MCF 10A (cell line): ENCODE data around the gene GABRR2. TPM values are rescaled to one million over a fixed set of nuclear protein-coding genes. Genes with fewer than 3 reads are reported as not detected.
A peak's percentile ranks its signal among the peaks of the same experiment; 100 is the strongest.

ENCODE experiments used
- BruUV-seq: library from RNA; stranded (reverse); fragments of 400-500 nt; replicated peaks from 2 replicates; lab custom pipeline; 2021; lab: Mats Ljungman, UMichigan
- CTCF ChIA-PET: fragments of 300-600 bp; sonication (Branson Sonifier 250); formaldehyde crosslinking; extraction: SDS; loops from one replicate; lab custom pipeline; 2021; ENCODE audit warnings: antibody characterized with exemption, inconsistent platforms; lab: Yijun Ruan, JAX
- POLR2A ChIA-PET: fragments of 300-600, 350-650 bp; sonication (Branson Sonifier 250); formaldehyde crosslinking; extraction: SDS; loops from one replicate; lab custom pipeline; 2020; ENCODE audit warnings: antibody characterized with exemption, inconsistent platforms; lab: Yijun Ruan, JAX
- DNase-seq: peaks from one replicate; pipeline ENCODE4 v3.0.0-alpha.2; 2018; ENCODE audit not compliant: unreplicated experiment
- H3K27ac Mint-ChIP-seq: one replicate; pipeline ENCODE4 v1.8.0; 2022; ENCODE audit warnings: mild to moderate bottlenecking, low read depth, mixed read lengths; ENCODE audit not compliant: unreplicated experiment
- H3K27me3 Mint-ChIP-seq: one replicate; pipeline ENCODE4 v1.8.0; 2022; ENCODE audit warnings: mixed read lengths; ENCODE audit not compliant: insufficient read depth, unreplicated experiment
- H3K36me3 Mint-ChIP-seq: one replicate; pipeline ENCODE4 v1.8.0; 2022; ENCODE audit warnings: mild to moderate bottlenecking, moderate library complexity, mixed read lengths; ENCODE audit not compliant: insufficient read depth, unreplicated experiment
- H3K4me1 Mint-ChIP-seq: one replicate; pipeline ENCODE4 v1.8.0; 2022; ENCODE audit warnings: mixed read lengths; ENCODE audit not compliant: insufficient read depth, unreplicated experiment
- H3K4me3 Mint-ChIP-seq: one replicate; pipeline ENCODE4 v1.8.0; 2022; ENCODE audit warnings: mild to moderate bottlenecking, moderate library complexity, mixed read lengths; ENCODE audit not compliant: unreplicated experiment
- H3K9me3 Mint-ChIP-seq: one replicate; pipeline ENCODE4 v1.8.0; 2022; ENCODE audit warnings: mixed read lengths; ENCODE audit not compliant: unreplicated experiment
- intact Hi-C: fragments of 100-400 bp; cut with micrococcal nuclease; formaldehyde crosslinking; loops from 2 replicates; pipeline ENCODE4 v1.14.1; 2022
- total RNA-seq: library from RNA; stranded (reverse); gene quantifications from 2 replicates; pipeline ENCODE4 v1.2.3, GENCODE V29; 2022
- TF ChIP-seq, protein P1 (sequence below): fragments of 200-600 bp; IDR thresholded peaks from one replicate; pipeline ENCODE4 v1.8.0; 2022; ENCODE audit warnings: antibody characterized with exemption, mild to moderate bottlenecking; ENCODE audit not compliant: unreplicated experiment

Gene GABRR2
- total RNA-seq, 1 experiment from 2014 or later = not detected

GRCh38 chr6:89222712-89223039 is 92.4 kb downstream of the GABRR2 start:
- intact Hi-C loops = no loop called here
- ChIA-PET POLR2A (no interaction called here), CTCF (interaction anchor here (0.6 to 0.8 kb wide), 2 partner anchors 20 to 175 kb away, joined by 3 to 5 read pairs; no protein-coding TSS in a partner anchor)
- BruUV-seq = no TSS peak
- Mint-ChIP-seq H3K27me3 (peaks cover 23% of the 10 kb centered on the region), H3K36me3 (no peaks in the 10 kb centered on the region), H3K4me1 (no peaks in the 10 kb centered on the region), H3K27ac (no peak overlapping the region), H3K4me3 (no peak overlapping the region), H3K9me3 (no peaks in the 10 kb centered on the region)
- no peak for DNase-seq
- TF ChIP-seq, protein P1, sequence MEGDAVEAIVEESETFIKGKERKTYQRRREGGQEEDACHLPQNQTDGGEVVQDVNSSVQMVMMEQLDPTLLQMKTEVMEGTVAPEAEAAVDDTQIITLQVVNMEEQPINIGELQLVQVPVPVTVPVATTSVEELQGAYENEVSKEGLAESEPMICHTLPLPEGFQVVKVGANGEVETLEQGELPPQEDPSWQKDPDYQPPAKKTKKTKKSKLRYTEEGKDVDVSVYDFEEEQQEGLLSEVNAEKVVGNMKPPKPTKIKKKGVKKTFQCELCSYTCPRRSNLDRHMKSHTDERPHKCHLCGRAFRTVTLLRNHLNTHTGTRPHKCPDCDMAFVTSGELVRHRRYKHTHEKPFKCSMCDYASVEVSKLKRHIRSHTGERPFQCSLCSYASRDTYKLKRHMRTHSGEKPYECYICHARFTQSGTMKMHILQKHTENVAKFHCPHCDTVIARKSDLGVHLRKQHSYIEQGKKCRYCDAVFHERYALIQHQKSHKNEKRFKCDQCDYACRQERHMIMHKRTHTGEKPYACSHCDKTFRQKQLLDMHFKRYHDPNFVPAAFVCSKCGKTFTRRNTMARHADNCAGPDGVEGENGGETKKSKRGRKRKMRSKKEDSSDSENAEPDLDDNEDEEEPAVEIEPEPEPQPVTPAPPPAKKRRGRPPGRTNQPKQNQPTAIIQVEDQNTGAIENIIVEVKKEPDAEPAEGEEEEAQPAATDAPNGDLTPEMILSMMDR = no peak

- BruUV-seq = no TSS peak
- intact Hi-C loops = no loop called here
- H3K4me1 Mint-ChIP-seq = no peaks in the 10 kb centered on the region
- H3K27me3 Mint-ChIP-seq = peaks cover 24% of the 10 kb centered on the region
- TF ChIP-seq, protein P1 = no peak
- CTCF ChIA-PET = interaction anchor here (0.6 to 0.8 kb wide), 2 partner anchors 20 to 175 kb away, joined by 3 to 5 read pairs; no protein-coding TSS in a partner anchor
- H3K4me3 Mint-ChIP-seq = no peak overlapping the region
- DNase-seq = peak; percentile 32
- POLR2A ChIA-PET = no interaction called here
- H3K36me3 Mint-ChIP-seq = no peaks in the 10 kb centered on the region
- H3K9me3 Mint-ChIP-seq = no peaks in the 10 kb centered on the region
- no peak overlapping the region for H3K27ac Mint-ChIP-seq
Observed at GRCh38 chr6:89221971-89222711, 93.0 kb downstream of the GABRR2 start.

DNA sequence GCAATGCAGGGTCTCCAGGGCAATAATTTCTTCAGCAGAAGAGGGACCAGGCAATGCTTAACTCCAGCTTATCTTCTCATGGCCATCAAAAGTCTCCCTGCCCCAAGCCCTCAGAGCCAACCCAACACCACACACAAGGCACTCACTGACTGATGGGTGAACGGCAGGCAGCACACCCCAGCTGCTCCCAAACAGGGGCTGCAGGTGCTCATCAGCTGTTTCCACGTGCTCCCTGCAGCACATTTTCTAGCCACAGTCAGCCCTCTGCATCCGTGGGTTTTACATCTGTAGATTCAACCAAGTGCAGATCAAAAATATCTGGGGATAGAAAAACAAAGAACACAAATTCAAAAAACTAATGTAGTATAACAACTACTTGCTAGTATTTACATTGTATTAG is 94.0 kb downstream of the GABRR2 start:
- Mint-ChIP-seq H3K27me3 (peaks cover 30% of the 10 kb centered on the region), H3K27ac (no peak overlapping the region), H3K4me1 (no peaks in the 10 kb centered on the region), H3K9me3 (no peaks in the 10 kb centered on the region), H3K36me3 (no peaks in the 10 kb centered on the region), H3K4me3 (no peak overlapping the region)
- TF ChIP-seq, protein P1 = no peak
- DNase-seq = no peak
- ChIA-PET CTCF (interaction anchor here (0.6 kb wide), 1 partner anchor 65 kb away, joined by 4 read pairs; no protein-coding TSS in a partner anchor), POLR2A (no interaction called here)
- intact Hi-C loops = no loop called here
- no TSS peak for BruUV-seq

GRCh38 chr6:89217299-89217910 is 97.7 kb downstream of the GABRR2 start, which contains the start of gene GABRR1:
GABRR1 (minus strand) TSS chr6:89217358; CDS start chr6:89217322, 36 bp downstream.
- Mint-ChIP-seq H3K9me3 (no peaks in the 10 kb centered on the region), H3K4me3 (no peak within 1 kb of the TSS), H3K36me3 (no peaks in the 10 kb centered on the region), H3K4me1 (no peaks in the 10 kb centered on the region), H3K27ac (no peak within 1 kb of the TSS), H3K27me3 (peaks cover 60% of the 10 kb centered on the region)
- POLR2A ChIA-PET = interaction anchor here (0.6 kb wide), 1 partner anchor 1729 kb away, joined by 3 read pairs; no protein-coding TSS in a partner anchor
- intact Hi-C loops = no loop called here
- DNase-seq = no peak
- TF ChIP-seq, protein P1 = no peak
- CTCF ChIA-PET = no interaction called here
- no TSS peak for BruUV-seq
